BJ (cell line): ENCODE results near the gene SLC43A2. TPM values are rescaled to one million over a fixed set of nuclear protein-coding genes. Genes with fewer than 3 reads are reported as not detected.

ENCODE experiments used
- CTCF ChIA-PET: fragments of 350-600 bp; formaldehyde crosslinking; extraction: SDS; loops from one replicate; lab custom pipeline; 2021; ENCODE audit warnings: antibody characterized with exemption, inconsistent platforms; lab: Yijun Ruan, JAX
- POLR2A ChIA-PET: fragments of 300-600 bp; sonication (Branson Sonifier 250); formaldehyde crosslinking; extraction: SDS; loops from one replicate; lab custom pipeline; 2021; ENCODE audit warnings: antibody characterized with exemption; lab: Charles Lee
- DNase-seq: peaks from one replicate; pipeline ENCODE4 v3.0.0-alpha.2; 2011; ENCODE audit warnings: low read depth
- H3K27me3 ChIP-seq: 2 replicates; pipeline ENCODE4 v1.6.0; 2011; ENCODE audit warnings: low read length; ENCODE audit not compliant: control insufficient read depth, insufficient read depth
- H3K36me3 ChIP-seq: 2 replicates; pipeline ENCODE4 v1.5.1; 2011; ENCODE audit warnings: low read length; ENCODE audit not compliant: control insufficient read depth, insufficient read depth
- H3K4me3 ChIP-seq: 2 replicates; pipeline ENCODE4 v1.5.1; 2011; ENCODE audit warnings: low read depth, mild to moderate bottlenecking, control low read depth, low read length
- CTCF ChIP-seq: IDR thresholded peaks from 2 replicates; pipeline ENCODE4 v1.5.1; 2011; ENCODE audit warnings: low read depth, mild to moderate bottlenecking, control low read depth, inconsistent platforms, low read length, moderate library complexity; ENCODE audit not compliant: insufficient read depth
- polyA plus RNA-seq: library from polyadenylated mRNA; depleted of rRNA; stranded (reverse); fragments of >200 nt; gene quantifications from 2 replicates; pipeline ENCODE4 v1.2.3, GENCODE V29; 2011

SLC43A2 gene
- polyA plus RNA-seq, 1 experiment: 8.9 TPM

DNA sequence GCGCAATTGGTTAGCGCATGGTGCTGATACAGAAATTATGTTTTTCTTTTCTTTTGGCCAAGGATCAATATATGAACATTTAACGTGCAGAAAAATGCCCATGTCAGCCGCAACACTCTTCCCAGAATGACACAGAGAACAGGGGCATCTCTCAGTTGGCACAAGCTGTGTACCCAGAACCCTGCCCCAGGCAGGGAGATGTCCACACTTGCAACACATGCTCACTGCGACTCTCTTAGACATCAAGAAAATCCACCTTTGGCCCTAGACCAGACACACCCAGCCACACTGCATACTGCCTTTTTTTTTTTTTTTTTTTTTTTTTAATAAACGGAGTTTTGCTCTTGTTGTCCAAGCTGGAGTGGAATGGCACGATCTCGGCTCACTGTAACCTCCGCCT is 83.0 kb downstream of the SLC43A2 start:
- TF ChIP-seq CTCF: no peak
- Histone ChIP-seq H3K36me3 (peaks cover 25% of the 10 kb centered on the region), H3K4me3 (no peak overlapping the region), H3K27me3 (no peaks in the 10 kb centered on the region)
- ChIA-PET CTCF (interaction anchor here (1.1 to 1.3 kb wide), 2 partner anchors 12 to 67 kb away, joined by 3 to 5 read pairs; no protein-coding TSS in a partner anchor), POLR2A (no interaction called here)
- no peak for DNase-seq

DNA sequence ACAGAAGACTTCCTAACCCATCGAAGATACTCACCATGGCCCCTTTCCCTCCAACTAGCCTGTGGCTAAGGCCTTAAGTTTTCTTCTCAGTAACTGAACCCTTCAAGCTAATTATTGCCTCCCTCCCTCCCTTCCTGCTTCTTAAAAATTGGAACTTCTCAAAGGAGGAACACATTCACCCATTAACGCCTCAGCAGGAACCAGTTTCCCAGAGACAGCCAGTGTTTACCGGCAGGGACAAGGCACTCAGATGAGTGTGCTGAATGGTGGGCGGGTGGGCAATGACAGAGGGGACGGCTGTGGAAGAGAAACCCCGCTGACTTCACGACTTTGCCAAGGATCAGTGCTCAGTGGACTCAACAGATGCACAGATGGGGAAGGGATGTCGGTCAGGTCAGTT is 86.3 kb downstream of the SLC43A2 start:
- no peak for DNase-seq
- ChIA-PET POLR2A (no interaction called here), CTCF (interaction anchor here (1.0 to 1.6 kb wide), 2 partner anchors 9 to 19 kb away, joined by 3 to 5 read pairs; no protein-coding TSS in a partner anchor)
- no peaks in the 10 kb centered on the region for H3K27me3 ChIP-seq
- TF ChIP-seq CTCF: no peak
- H3K36me3 ChIP-seq: peaks cover 29% of the 10 kb centered on the region
- H3K4me3 ChIP-seq: no peak overlapping the region

DNA sequence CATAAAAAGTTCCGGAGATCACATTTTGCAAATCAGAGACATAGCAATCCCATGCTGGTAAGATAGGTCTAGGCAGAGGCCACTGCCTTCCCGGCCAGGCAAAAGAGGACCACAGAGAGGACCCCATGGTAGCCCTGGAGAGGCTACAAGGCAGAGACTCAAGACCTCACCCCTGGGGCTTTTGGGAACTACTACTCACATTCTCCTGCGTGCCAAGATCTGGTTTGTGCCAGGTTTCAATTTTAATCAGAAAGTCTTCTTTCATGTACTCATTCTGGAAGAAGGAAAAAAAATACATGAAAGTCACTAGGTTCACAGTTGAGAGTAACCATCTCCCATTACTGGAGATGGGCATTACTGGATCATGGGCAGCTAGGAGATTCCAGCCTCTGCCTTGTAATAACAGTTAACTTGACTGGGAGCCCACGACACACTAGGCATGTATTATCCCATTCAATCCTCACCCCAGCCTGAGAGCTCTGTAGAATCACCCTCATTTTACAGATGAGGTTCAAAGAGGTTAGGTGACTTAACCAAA is 87.2 kb downstream of the SLC43A2 start:
- CTCF ChIA-PET: no interaction called here

DNA sequence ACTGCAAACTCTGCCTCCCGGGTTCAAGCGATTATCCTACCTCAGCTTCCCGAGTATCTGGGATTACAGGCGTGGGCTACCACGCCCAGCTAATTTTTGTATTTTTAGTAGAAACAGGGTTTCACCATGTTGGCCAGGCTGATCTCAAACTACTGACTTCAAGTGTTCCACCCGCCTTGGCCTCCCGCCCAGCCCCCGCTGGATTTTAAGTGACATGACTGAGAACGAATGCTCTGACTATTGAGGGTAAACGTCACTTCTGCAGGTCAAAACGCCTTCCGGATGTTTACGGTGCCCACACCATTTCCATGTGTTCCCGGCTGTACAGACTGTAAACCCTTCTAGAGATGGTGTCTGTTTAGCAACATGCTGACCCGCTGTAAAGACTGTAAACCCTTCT is 88.8 kb downstream of the SLC43A2 start:
- no peaks in the 10 kb centered on the region for H3K27me3 ChIP-seq
- DNase-seq: no peak
- TF ChIP-seq CTCF: no peak
- ChIA-PET CTCF (interaction anchor here (0.9 kb wide), 1 partner anchor 10 kb away, joined by 3 read pairs; no protein-coding TSS in a partner anchor), POLR2A (no interaction called here)
- peaks cover 25% of the 10 kb centered on the region for H3K36me3 ChIP-seq
- no peak overlapping the region for H3K4me3 ChIP-seq

More for the DNA sequence above, 87.2 kb downstream of the SLC43A2 start:
- POLR2A ChIA-PET: no interaction called here
- H3K4me3 ChIP-seq: no peak overlapping the region
- no peak for DNase-seq
- H3K36me3 ChIP-seq: peaks cover 28% of the 10 kb centered on the region
- H3K27me3 ChIP-seq: no peaks in the 10 kb centered on the region
- TF ChIP-seq CTCF: no peak

DNA sequence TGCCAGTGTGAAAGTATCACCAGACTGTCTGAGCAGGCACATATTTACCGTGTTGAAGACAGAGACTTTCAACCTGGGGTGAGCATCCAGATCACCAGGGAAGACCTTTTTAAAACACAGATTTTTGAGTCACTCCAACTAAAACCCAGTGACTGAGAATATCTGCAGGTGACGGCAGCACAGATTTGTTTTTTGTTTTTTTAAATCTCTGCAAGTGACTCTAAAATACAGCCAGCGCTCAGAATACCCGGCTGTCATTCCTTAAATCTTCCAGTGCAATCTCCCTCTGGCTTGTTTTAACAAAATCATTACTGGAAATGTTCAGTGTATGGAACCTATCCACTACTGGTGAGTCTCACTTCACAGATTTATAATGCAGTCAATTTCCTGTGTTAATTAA is 92.9 kb downstream of the SLC43A2 start:
- POLR2A ChIA-PET: no interaction called here
- TF ChIP-seq CTCF: no peak
- CTCF ChIA-PET: no interaction called here
- Histone ChIP-seq H3K4me3 (no peak overlapping the region), H3K36me3 (peaks cover 36% of the 10 kb centered on the region), H3K27me3 (no peaks in the 10 kb centered on the region)
- DNase-seq: no peak
